IPS DF 19.7 (cell line): ENCODE results near the gene FCHSD2.

ENCODE experiments used
- DNase-seq: peaks from one replicate; pipeline ENCODE4 v3.0.0-alpha.2; 2013; ENCODE audit warnings: low read depth, low spot score

The FCHSD2 gene

DNA sequence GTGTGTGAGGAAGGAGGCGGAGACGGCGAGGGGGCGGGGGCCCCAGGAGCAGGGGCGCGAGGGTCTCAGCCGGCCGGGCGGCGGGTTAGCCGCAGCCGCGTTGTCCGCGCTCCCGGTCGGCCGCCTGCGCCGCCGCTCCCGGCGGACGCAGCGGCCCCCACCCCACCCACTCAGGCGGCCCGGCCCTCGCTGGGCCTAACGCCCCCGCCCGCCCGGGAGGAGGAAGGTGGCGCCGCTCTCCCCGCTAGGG lies at the start of gene FCHSD2:
FCHSD2 (minus strand) TSS at position 191 of the 250 bp plus-strand sequence. CDS start 441 bp downstream, outside the sequence.
- no peak for DNase-seq

DNA sequence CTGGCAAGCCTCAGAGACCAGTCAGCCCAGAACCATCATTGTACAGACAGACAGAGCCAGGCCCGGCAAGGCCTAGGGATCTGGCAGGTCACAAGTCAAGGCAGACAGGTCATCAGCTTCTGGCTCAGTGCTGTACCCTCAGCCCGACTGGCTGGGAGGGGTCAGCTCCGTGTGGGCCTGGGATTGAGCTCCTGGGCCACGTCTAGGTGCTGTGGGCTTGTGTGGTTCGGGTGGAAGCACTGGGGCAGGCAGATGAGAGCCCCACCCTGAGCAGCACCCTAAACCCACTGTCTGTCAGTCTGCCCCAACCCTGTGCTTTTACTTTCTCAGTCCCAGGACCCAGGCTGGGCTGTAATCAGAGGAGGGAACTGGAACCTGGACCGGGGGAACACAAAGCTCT lies 49.0 kb upstream of the FCHSD2 start:
- DNase-seq: no peak

DNA sequence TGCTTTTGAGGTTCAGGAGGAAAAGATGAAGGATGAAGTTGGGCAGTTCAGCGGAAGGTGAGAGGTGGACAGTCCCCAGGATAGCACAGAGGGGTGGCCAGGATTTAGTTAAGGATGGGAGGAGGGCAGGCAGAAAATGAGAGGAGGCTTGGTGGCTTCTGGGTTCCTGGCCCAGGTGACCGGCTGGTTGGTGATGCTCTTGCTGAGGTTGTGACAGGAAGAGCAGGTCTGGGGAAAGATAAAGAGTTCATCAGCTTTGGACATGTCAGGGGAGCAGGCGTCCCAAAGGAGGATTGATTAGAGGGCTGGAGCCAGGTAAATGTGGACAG lies 48.4 kb upstream of the FCHSD2 start:
- DNase-seq: no peak

DNA sequence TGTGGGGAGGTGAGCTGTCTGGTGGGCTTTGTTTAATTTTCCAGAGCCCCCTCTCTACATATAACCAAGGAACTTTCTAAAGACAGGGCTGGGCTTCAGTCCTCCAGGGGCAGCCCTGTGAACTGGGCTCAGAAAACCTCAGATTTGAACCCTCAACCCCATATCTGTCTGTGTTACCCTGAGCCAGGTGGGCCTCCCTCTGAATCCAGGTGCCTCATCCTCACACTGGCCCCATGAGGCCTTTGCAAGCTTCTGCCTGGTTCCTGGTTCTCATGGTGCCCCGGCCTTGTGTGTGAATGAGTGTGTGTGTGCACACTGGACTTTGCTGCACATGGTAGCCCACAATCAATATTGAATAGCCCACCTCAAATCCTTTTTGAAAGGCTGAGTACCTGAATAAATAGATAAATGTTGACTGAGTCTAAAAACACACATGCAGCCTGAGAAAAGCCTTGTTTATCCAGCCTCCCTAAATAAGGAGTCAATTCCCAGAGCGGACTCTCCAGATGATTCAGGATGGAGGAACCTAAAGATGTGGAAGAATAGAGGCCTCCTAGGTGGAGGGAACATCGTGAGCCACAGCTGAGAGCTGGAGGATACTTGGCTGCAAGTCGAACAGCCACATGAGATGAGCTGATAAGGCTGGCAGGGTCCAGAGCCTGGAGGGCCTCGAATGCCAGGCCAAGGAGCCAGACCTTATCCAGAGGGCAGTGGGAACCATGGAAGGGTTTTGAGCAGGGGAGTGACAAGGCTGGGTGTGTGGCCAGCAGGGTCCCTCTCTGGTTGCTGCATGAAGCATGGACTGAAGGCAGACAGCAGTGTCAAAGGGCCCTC lies 47.8 kb upstream of the FCHSD2 start:
- DNase-seq: no peak

DNA sequence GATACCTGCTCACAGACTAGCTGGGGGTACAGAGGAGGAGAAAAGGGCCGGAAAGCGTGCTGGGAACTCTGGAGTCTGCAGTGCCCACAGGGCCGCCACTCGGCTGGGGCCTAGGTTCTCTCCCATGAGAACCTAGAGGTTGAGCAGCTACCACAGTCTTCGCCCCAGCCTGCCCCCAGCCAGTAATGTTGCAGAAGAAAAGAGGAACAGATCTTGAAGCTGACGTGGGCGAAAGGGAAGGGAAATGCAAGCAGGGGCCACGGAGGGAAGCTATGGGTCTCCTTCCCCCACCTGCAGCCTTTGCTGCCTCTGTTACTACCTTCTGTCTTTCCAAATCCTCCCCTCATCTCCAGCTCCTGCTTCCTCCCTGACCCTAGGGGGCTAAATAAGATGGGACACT lies 47.2 kb upstream of the FCHSD2 start:
- no peak for DNase-seq

DNA sequence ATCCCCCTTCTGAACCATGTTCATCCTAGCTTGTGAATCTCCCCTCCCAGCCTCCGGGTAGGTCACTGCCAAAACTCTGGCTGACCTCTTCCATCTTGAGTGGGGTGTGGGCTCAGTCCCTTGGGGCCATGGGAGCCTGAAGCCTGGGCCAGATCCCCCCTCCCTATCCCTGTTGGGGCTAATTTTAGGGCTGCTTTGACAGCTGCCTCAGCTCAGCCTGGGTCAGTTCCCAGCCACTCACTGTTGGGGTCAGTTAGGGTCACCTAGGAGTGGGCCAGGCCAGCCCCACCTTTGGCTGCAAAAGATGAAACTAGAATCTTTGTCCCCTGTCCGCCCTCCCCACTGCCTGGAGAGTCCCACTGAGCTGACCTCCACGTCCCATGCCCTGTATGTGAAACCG lies 46.2 kb upstream of the FCHSD2 start:
- no peak for DNase-seq

DNA sequence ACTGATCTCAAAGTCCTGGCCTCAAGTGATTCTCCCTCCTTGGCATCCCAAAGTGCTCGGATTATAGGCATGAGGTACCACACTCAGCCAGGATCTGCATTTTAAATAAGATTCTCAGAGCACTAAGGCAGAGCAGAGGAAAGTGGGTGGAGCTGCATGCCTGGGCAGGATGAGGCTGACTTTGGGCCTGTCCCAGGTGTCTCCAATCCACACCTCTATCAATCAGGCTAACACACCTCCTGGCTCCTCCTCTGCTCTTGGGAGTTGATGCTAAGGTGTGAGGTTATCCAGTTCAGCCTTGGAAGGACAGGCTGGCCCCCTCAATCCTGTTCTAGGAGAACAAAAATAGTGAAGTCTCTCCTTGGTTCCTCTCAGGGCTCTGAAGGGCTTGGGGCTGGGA lies 45.7 kb upstream of the FCHSD2 start:
- no peak for DNase-seq

DNA sequence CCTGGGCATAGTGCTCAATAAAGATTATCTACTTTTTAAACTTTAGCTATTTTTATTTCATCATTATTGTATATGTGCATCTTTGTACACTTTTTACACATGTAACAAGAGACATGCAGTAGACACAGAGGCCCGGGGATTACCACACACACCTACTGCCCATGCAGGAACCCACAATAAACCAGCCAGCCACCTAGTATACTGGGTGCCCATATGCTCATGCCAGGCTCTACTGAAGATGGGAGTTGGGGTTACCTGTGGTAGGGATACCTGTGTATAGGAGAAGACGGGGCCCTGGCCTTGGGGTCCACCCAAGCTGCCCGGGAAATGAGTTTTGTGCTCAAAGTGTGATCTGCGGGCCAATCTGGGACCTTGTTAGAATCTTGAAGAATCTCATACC lies 44.8 kb upstream of the FCHSD2 start:
- no peak for DNase-seq

DNA sequence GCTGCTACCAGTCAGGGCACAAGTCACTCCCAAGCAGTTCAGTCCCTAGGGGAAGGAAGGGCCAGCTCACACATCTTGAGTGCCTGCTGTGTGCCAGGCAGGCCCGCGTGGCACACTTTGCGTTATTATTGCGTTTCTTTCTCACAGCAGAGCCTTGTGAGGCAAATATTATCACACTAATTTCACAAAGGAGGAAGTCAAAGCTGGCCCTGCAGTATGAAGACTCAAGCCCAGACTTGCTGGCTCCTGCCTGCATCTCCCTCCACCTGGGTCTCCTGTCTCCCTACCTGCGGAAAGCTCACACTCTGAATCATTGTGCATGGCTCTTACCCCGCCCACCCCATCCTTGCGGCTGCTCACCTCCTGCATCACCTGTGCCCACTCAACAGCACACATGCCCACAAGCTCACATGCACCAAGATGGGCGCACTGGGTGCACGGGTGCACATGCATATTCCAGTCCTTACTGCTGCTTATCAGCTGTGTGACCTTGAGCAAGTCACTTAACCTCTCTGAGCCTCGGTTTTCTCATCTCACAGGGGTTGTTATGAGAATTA lies 44.3 kb upstream of the FCHSD2 start:
- DNase-seq: no peak

DNA sequence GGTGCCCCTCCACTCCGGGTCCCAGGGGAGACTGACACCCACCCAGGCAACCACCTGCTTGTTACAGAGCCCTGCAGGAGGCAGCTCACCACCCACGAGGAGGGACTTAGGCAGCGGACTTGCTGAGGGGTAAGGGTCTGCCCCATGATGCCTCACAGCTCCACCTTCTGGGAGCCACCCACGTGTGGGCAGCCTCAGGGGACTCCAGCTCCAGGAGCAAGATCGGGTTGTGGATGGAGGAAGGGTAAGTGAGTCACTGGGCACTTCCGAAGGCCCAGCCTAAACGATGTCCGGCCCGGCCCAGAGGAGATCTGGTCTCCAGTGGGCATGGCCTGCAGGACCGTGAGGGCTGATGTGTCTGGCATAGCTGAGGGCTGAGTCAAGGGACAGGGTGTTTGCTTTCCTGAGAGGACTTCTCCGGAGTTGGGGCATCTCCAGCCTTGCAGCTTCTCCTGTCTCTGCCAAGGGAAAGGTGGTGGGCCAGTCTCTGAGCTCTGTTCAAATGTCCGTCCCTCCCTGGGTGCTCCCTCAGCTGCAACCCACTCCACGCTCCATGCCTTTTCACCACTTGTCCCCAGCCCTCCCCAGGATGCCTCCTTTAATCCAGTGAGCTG lies 43.7 kb upstream of the FCHSD2 start:
- DNase-seq: no peak

DNA sequence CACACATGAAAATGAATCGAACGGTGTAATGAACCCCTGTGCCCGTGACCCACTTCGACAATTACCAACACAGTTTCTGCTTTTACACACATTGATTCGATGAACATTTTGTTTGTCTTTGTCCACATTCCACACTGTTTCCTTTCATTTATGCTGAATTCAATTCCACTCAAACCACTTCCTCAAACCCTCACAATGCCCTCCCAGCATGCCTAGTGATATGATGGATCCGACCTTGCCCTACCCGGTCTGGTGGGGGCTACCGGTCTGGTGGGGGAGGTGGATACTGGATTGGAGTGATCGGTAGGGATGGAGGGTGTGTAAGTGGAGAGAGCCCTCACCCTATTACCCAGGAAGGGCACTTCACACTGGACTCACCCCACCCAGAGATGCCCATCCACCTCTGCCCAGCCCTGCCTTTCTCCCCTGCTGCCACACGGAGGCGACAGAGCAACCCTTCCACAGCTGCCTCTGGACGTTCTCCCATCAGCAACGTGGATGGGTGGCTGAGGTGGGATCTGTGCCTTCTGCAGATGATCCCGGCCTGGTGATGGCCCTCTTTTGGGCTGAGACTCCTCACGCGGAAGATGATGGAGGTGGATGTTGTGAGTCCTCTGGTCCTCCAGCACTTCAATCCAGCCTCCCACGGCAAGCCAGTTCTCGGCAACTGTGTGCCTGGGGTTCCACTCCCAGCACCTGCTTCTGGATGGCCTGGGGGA lies 43.0 kb upstream of the FCHSD2 start:
- no peak for DNase-seq

DNA sequence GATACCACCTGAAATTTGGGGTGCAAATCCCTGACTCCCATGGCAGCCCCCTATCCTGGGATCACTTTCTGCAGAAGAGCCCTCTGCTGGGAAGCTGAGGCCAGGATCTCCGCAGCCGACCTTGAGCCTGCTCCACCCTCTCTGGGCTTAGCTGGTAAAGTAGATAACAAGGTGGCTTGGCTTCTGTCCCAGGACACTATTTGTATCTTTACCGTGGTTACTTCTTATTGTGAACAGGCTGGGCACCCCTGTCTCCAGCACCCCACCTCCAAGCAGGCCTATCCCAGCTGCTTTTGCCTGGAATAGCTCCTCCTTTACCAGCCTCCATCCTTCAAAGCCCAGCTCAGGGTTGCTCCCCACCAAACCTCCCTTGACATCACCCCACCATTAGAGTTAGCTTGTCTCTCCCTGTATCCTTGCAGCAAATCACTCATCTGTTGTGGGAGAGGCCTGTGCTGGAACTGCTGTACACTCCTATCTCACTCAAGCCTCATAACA lies 40.8 kb upstream of the FCHSD2 start:
- DNase-seq: no peak

DNA sequence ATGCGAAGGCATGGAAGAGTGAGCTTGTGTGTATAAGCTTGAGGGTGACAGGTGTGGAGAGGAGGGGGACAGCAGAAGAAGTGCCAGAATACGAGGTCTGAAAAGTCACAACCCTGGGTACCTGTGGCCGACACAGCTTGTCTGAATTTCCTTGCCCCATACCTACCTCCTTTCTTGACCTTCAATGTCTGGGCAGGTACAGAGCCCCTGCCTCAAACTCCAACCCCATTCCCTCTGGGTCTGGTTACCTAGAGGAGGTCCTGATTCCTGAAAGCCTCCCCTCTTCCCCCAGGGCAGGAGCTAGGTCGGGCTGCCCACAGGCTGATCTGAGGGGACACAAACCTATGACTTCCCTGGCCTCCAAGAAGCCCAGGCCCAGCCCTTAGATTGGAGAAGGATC lies 36.6 kb upstream of the FCHSD2 start:
- no peak for DNase-seq

DNA sequence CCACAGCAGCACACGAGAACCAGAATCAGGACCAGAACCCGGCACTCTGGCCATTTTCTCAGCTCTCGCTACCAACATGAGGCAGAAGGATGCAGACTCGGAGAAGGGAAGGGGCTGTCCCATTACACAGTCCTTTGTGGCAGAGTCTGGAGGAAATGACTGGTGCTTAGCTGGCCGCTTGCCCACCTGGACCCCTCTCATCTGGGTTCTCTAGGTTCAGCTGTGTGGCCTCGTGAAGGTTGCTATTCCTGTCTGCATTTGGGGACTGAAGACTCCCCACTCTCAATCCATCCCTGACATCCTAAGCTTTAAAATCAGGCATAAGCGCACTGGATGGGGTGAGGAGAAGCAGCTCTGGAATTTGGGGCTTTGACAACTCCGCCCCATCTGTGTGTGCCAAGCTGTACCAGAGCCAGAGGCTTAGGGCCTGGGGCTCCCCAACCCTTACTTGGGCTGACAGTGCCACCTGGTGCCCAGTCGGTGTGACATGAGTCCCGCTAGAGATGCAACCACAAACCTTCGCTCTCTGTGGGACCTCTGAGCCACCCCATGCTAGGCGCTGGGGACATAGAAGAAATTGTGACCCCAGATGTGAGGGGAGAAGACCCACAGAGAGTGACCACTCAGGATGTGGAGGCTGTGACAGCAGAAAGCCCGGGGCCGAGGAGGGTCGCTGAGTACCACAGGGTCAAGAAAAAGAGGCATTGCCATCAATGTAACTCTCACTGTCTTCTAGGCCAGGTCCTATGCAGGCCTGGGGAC lies 35.8 kb upstream of the FCHSD2 start:
- no peak for DNase-seq

DNA sequence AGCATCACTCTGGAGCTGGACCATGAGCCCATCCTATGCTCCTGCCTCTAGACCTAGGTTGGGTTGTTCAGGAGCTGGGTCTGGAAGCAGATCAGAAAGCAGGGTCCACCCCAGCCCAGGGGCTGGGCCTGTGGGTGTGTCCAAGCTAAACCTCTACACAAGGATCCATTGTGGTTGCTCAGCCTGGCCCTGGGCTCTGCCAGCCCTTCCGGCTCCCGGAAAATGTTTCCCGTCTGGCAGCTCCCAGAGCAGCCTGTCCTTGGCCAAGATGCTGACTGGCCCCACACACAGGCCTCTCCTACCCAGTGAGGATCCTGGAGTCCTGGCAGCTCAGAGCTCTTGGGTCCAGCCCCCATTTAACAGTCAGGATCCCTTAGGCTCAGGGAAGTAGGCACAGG lies 35.3 kb upstream of the FCHSD2 start:
- no peak for DNase-seq

DNA sequence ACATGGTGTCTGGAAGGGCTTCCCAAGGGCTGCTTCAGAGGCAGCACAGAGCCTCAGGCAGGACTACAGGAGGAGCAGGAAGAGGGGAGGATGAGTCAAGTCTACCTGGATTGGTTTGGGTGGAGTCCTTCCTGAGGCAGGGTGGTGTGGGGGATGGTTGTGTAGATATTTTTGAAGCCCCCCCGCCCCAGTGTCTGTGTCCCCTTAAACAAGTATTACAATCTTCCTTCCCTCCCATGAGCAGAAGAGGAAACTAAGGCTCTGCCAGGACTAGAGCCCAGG lies 34.7 kb upstream of the FCHSD2 start:
- no peak for DNase-seq

DNA sequence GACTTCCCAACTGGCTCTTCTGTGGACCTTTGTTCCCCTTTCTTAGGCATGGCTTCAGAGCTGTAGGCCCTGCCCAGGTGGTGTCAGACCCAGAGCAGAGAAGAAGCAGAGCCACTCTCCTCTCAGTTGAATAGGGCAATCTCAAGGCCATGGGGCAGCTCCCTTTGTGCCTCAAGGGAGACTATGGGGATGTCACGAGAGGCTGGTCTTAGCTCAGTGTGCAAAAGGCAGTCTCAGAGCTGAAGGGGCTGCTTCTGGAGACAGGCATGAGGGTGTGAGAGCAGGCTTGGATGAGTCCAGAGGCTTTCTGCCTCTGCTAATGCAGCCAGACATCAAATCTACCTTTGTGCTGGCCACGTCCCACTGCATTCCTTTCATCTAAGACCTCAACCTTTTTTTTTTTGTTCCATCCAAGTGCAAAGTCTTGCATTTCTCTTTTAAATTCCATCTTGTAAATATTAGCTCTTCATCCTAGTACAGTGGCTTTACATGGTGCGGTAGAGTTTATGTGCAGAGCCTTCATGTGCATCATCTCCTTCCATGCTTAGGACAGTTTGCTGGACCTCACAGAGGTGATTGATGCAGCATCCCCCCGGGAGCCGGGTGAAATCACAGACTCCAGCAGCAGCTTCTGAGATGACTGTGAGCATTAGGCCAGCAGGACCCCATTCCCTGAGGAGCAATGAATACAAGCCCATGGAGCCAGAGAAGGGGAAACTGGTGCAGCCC lies 34.2 kb upstream of the FCHSD2 start:
- no peak for DNase-seq

DNA sequence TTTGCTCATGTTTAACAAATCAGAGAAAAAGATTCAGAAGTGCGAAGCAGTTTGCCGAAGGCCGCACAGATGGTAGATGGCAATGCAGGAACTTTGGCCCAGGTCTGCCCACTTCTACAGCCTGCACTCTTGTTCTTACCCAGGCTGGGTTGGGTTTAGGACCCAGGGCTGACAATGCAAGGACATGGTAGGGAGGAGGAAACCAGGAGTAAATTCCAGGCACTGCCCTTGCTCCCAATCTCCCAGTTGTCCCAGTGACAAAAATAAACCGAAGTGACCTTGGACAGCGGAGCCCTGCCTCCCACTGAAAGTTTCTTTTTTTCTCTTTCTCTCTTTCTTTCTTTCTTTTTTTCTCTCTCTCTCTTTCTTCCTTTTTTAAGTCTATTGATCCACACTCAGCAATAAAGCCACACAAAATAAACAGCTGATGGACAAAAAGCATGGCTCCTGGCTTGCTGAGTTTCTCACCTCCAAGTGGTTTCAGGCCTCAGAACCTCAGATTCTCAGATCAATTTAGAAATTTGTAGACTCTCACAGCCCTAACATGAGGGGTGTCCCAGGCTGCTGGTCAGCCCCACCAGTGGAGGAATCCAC lies 33.5 kb upstream of the FCHSD2 start:
- DNase-seq: no peak

DNA sequence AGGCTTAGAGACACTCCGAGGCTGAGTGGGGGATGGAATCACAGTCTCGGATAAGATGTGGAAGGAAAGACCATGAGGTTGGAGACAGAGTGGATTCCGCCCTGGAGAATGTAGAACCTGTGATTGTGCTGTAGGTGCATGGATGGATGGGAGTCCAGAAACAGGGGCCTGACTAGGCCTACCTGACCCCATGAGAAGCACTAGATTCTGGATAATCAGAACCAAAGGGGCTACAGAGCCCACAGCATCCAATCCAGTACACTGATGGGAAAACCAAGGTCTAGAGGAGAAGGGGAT lies 32.3 kb upstream of the FCHSD2 start:
- DNase-seq: no peak

DNA sequence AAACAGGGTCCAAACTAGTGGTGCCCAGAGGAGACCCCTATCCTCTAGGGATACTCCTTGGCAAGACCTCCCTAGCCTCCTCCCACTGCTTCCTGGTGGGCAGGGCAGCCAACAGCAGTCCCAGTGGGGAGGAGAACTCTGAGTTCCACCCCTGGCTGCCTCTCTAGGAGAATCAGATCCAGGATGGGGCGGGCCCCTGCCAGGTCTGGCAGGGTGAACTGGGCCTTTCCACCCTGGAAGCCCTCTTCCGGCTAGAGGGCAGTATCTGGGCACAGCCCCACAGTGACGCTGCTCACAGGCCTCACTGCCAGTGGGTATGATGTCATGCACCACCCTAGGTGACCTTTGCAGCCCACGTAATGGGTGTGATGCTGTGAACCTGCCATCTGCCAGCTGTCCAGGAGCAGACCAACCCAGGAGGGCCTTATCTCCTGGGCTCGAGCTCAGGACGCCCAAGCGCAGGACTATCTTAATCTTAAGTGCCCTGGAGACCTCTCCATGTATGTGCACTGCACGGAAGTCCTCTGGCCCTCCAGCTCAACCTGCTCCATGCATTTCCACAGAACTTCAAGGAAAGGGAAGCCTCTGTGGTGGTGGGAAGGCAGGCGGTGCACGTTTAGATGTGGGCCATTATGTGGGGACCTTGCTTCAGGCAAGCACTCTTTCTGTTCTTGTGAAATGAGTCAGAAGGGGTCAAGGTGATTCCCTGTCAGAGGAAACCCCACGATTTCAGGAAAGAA lies 31.8 kb upstream of the FCHSD2 start:
- no peak for DNase-seq
